B cell (primary cell): ENCODE results near the gene CASP8AP2. TPM values are rescaled to one million over a fixed set of nuclear protein-coding genes. Genes with fewer than 3 reads are reported as not detected.

Source experiments
- ATAC-seq: fragments of 200-7000 bp; cut with Tn5 transposase; one replicate; pipeline ENCODE4 v1.10.0; 2021; ENCODE audit warnings: low read depth, mild to moderate bottlenecking, moderate number of reproducible peaks, moderate library complexity
- CTCF ChIA-PET: fragments of 350-600 bp; sonication (Branson Sonifier 250); formaldehyde crosslinking; loops from one replicate; lab custom pipeline; 2021; ENCODE audit warnings: antibody characterized with exemption, inconsistent platforms; lab: Charles Lee
- POLR2A ChIA-PET: fragments of 350-600 bp; sonication (Branson Sonifier 250); formaldehyde crosslinking; loops from one replicate; lab custom pipeline; 2021; ENCODE audit warnings: antibody characterized with exemption; lab: Charles Lee
- DNase-seq: peaks from one replicate; pipeline ENCODE4 v3.0.0; 2013
- H2AFZ ChIP-seq: 2 replicates; pipeline ENCODE4 v1.6.1; 2012; ENCODE audit warnings: mild to moderate bottlenecking, low read depth, low read length; ENCODE audit not compliant: insufficient read depth, poor library complexity, severe bottlenecking
- H3K27ac ChIP-seq, 2 donors: 1 replicate in 1 of 2; 2 replicates in 1 of 2; pipeline ENCODE4 v1.5.1; 2012 to 2013; ENCODE audit warnings: low read length in 2 of 2, mild to moderate bottlenecking in 2 of 2, moderate library complexity in 1 of 2
- H3K27me3 ChIP-seq, 4 experiments: fragments of 200-600 bp in 1 of 4; sonication (generic) in 1 of 4; replicated peaks in 1 of 4; 1 replicate in 2 of 4; 2 replicates in 2 of 4; pipeline versions ENCODE4 v1.6.1 to v1.7.0; 2013 to 2016; ENCODE audit warnings: low read length in 3 of 4, mild to moderate bottlenecking in 2 of 4, mixed read lengths in 1 of 4, moderate library complexity in 1 of 4; ENCODE audit not compliant: insufficient read depth in 4 of 4, control insufficient read depth in 3 of 4; ENCODE audit errors: control extremely low read depth in 1 of 4
- H3K36me3 ChIP-seq, 2 experiments: replicated peaks in 1 of 2; 1 replicate in 1 of 2; 2 replicates in 1 of 2; pipeline versions ENCODE4 v1.6.1 to v1.7.1; 2013; ENCODE audit warnings: low read length in 1 of 2; ENCODE audit not compliant: insufficient read depth in 2 of 2, control insufficient read depth in 1 of 2; ENCODE audit errors: control extremely low read depth in 1 of 2, extremely low read depth in 1 of 2
- H3K4me1 ChIP-seq, 2 donors: fragments of 200-600 bp in 1 of 2; sonication (generic) in 1 of 2; 1 replicate in 1 of 2; 2 replicates in 1 of 2; pipeline versions ENCODE4 v1.5.1 to v1.6.1; 2013 to 2017; ENCODE audit warnings: low read length in 2 of 2; ENCODE audit not compliant: control insufficient read depth in 2 of 2, insufficient read depth in 2 of 2
- H3K4me2 ChIP-seq: replicated peaks from 2 replicates; pipeline ENCODE3; 2012; ENCODE audit warnings: mild to moderate bottlenecking, low read depth, low read length; ENCODE audit not compliant: poor library complexity, severe bottlenecking
- H3K4me3 ChIP-seq, 5 experiments: fragments of 200-600 bp in 1 of 5; sonication (generic) in 1 of 5; 1 replicate in 3 of 5; 2 replicates in 2 of 5; pipeline versions ENCODE4 v1.5.1 to v1.7.0; 2011 to 2016; ENCODE audit warnings: low read length in 4 of 5, mild to moderate bottlenecking in 4 of 5, low read depth in 2 of 5, control low read depth in 1 of 5, moderate library complexity in 1 of 5; ENCODE audit not compliant: insufficient read depth in 1 of 5; ENCODE audit errors: control extremely low read depth in 1 of 5, extremely low read depth in 1 of 5
- H3K79me2 ChIP-seq: fragments of 200-600 bp; sonication (generic); one replicate; pipeline ENCODE4 v1.6.0; 2016; ENCODE audit warnings: low read length; ENCODE audit not compliant: control insufficient read depth, insufficient read depth
- H3K9ac ChIP-seq: fragments of 200-600 bp; sonication (generic); 2 replicates; pipeline ENCODE4 v1.6.1; 2017; ENCODE audit warnings: mild to moderate bottlenecking, low read length, moderate library complexity
- H3K9me3 ChIP-seq, 3 donors: one replicate each; pipeline versions ENCODE4 v1.6.1 to v1.7.1; 2013; ENCODE audit warnings: low read length in 2 of 3; ENCODE audit not compliant: control insufficient read depth in 2 of 3, insufficient read depth in 1 of 3; ENCODE audit errors: control extremely low read depth in 1 of 3
- H4K20me1 ChIP-seq: 2 replicates; pipeline ENCODE4 v1.6.0; 2012; ENCODE audit warnings: mild to moderate bottlenecking, low read length; ENCODE audit not compliant: insufficient read depth, control insufficient read depth, poor library complexity, severe bottlenecking
- H3K27ac Mint-ChIP-seq: one replicate; pipeline ENCODE4 v1.8.0; 2021; ENCODE audit warnings: mixed read lengths
- H3K27me3 Mint-ChIP-seq: one replicate; pipeline ENCODE4 v1.8.0; 2021; ENCODE audit warnings: mixed read lengths
- H3K4me1 Mint-ChIP-seq: one replicate; pipeline ENCODE4 v1.8.0; 2021; ENCODE audit warnings: mixed read lengths
- H3K4me3 Mint-ChIP-seq: one replicate; pipeline ENCODE4 v1.8.0; 2021; ENCODE audit warnings: mixed read lengths
- H3K9me3 Mint-ChIP-seq: one replicate; pipeline ENCODE4 v1.8.0; 2022; ENCODE audit warnings: mixed read lengths; ENCODE audit not compliant: insufficient read depth
- EZH2 ChIP-seq: IDR thresholded peaks from 2 replicates; pipeline ENCODE4 v1.6.1; 2012; ENCODE audit warnings: borderline replicate concordance, low read depth, mild to moderate bottlenecking, moderate library complexity, low read length; ENCODE audit not compliant: insufficient read depth, poor library complexity, severe bottlenecking
- WGBS: methylation state at CpG from one replicate; pipeline ENCODE4 v1.1.5; 2013; ENCODE audit warnings: missing lambda C conversion rate; ENCODE audit not compliant: insufficient coverage; 5-methylcytosine and 5-hydroxymethylcytosine counted together
- intact Hi-C: fragments of 100-400 bp; cut with micrococcal nuclease; formaldehyde crosslinking; loops from one replicate; pipeline ENCODE4 v1.10.0; 2022
- polyA plus RNA-seq: library from polyadenylated mRNA; depleted of rRNA; stranded (reverse); fragments of >200 nt; gene quantifications from 2 replicates; pipeline ENCODE4 v1.2.3, GENCODE V29; 2012
- total RNA-seq, 2 donors: library from RNA; stranded (reverse); fragments of 120-200 nt in 1 of 2; gene quantifications; 1 replicate in 1 of 2; 2 replicates in 1 of 2; pipeline versions ENCODE4 v1.2.3 to v1.2.4, GENCODE V29; 2013 to 2022
- TF ChIP-seq, protein P1 (sequence below): fragments of 200-600 bp; IDR thresholded peaks from one replicate; pipeline ENCODE4 v1.8.0; 2022; ENCODE audit warnings: antibody characterized with exemption, mild to moderate bottlenecking

The CASP8AP2 gene
- total and polyA plus RNA-seq, 2 donors (not counting 1 experiment from before 2014, with no cell fraction given), result 5.9 to 30.6 TPM

DNA sequence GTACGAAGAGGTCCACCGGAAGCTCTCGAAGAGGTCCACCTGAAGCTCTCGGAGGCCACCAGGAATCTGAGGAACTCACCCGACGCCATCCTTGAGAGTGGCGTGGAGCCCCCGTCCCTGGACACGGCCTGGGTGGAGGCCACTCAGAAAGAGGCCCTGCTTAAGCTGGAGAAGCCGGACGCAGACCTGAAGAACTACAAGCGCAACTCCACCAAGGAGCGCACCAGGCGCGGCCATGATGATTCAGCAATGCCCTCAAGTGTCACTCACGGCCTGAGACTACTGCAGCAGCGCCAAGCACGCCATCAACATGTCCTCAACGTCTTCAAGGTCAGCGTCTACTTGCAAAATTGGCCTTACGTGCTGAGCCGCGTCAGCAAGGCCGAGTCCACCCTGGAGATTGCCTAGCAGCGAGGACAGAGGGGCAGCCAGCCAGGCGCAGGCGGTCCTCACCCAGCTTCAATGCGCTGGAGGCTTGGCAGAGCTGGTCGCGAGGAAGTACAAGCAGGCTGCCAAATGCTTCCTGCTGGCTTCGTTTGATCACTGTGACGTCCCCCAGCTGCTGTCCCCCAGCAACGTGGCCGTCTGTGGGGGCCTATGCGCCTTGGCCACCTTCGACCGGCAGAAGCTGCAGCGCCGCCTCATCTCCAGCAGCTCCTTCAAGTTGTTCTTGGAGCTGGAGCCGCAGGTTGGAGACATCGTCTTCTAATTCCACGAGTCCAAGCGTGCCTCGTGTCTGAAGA lies 56.9 kb downstream of the CASP8AP2 start:
- TF ChIP-seq EZH2, result no peak
- TF ChIP-seq, protein P1, sequence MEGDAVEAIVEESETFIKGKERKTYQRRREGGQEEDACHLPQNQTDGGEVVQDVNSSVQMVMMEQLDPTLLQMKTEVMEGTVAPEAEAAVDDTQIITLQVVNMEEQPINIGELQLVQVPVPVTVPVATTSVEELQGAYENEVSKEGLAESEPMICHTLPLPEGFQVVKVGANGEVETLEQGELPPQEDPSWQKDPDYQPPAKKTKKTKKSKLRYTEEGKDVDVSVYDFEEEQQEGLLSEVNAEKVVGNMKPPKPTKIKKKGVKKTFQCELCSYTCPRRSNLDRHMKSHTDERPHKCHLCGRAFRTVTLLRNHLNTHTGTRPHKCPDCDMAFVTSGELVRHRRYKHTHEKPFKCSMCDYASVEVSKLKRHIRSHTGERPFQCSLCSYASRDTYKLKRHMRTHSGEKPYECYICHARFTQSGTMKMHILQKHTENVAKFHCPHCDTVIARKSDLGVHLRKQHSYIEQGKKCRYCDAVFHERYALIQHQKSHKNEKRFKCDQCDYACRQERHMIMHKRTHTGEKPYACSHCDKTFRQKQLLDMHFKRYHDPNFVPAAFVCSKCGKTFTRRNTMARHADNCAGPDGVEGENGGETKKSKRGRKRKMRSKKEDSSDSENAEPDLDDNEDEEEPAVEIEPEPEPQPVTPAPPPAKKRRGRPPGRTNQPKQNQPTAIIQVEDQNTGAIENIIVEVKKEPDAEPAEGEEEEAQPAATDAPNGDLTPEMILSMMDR, result no peak
- H3K27me3 ChIP-seq, result peaks cover 0 to 15% (median 11%) of the 10 kb centered on the region in 4 experiments
- no peak overlapping the region for H3K4me3 ChIP-seq
- WGBS, result 94% methylated on average over 44 of the region's 44 CpGs
- H3K27ac ChIP-seq, result no peak overlapping the region
- H3K4me2 ChIP-seq, result no peak overlapping the region
- H3K4me1 ChIP-seq, result peaks cover 3 to 4% of the 10 kb centered on the region in 2 donors
- no peaks in the 10 kb centered on the region for H3K36me3 ChIP-seq
- H4K20me1 ChIP-seq, result no peaks in the 10 kb centered on the region
- ChIA-PET POLR2A (no interaction called here), CTCF (no interaction called here)
- DNase-seq, result peak; percentile 7
- peaks cover 0 to 20% (median 0%) of the 10 kb centered on the region in 3 donors for H3K9me3 ChIP-seq
- Mint-ChIP-seq H3K9me3 (no peaks in the 10 kb centered on the region), H3K27ac (no peak overlapping the region), H3K4me3 (no peak overlapping the region), H3K27me3 (peaks cover 18% of the 10 kb centered on the region), H3K4me1 (peaks cover 5% of the 10 kb centered on the region)
- H2AFZ ChIP-seq, result no peak overlapping the region
- intact Hi-C loops, result no loop called here
- no peak overlapping the region for H3K9ac ChIP-seq
- no peak for ATAC-seq
- no peaks in the 10 kb centered on the region for H3K79me2 ChIP-seq

- peaks cover 7% of the 10 kb centered on the region for H3K4me1 Mint-ChIP-seq
- peak overlapping the region; percentile 51 for H2AFZ ChIP-seq
- no peak overlapping the region for H3K9ac ChIP-seq
- peaks cover 3 to 4% of the 10 kb centered on the region in 2 donors for H3K4me1 ChIP-seq
- no peaks in the 10 kb centered on the region for H4K20me1 ChIP-seq
- peaks cover 21% of the 10 kb centered on the region for H3K27me3 Mint-ChIP-seq
- no peak overlapping the region for H3K27ac ChIP-seq
- no peak for ATAC-seq
- H3K9me3 ChIP-seq, result peaks cover 0 to 20% (median 0%) of the 10 kb centered on the region in 3 donors
- no peaks in the 10 kb centered on the region for H3K79me2 ChIP-seq
- intact Hi-C loops, result no loop called here
- CTCF ChIA-PET, result interaction anchor here (1.2 kb wide), 1 partner anchor 53 kb away, joined by 3 read pairs; no protein-coding TSS in a partner anchor
- POLR2A ChIA-PET, result no interaction called here
- peak overlapping the region; percentile 49 for H3K4me2 ChIP-seq
- H3K36me3 ChIP-seq, result no peaks in the 10 kb centered on the region
- TF ChIP-seq, protein P1, result no peak
- TF ChIP-seq EZH2, result no peak
- peaks cover 0 to 20% (median 14%) of the 10 kb centered on the region in 4 experiments for H3K27me3 ChIP-seq
- no peak overlapping the region for H3K4me3 ChIP-seq
- no peak overlapping the region for H3K4me3 Mint-ChIP-seq
- H3K9me3 Mint-ChIP-seq, result no peaks in the 10 kb centered on the region
- peak; percentile 8 for DNase-seq
- WGBS, result 35% methylated on average over 38 of the region's 43 CpGs
- no peak overlapping the region for H3K27ac Mint-ChIP-seq
Observed at GRCh38 chr6:89887452-89888137, 57.9 kb downstream of the CASP8AP2 start.
